GM12864 (cell line): Measurements from ENCODE around the gene PAPPA2.

Experiments
- DNase-seq: peaks from one replicate; pipeline ENCODE4 v3.0.0-alpha.2; 2011; ENCODE audit warnings: low read depth
- H3K4me3 ChIP-seq: 2 replicates; pipeline ENCODE4 v1.5.1; 2011; ENCODE audit warnings: mild to moderate bottlenecking, low read depth, low read length, control low read depth
- CTCF ChIP-seq: IDR thresholded peaks from 2 replicates; pipeline ENCODE4 v1.5.1; 2011; ENCODE audit warnings: low read depth, mild to moderate bottlenecking, moderate library complexity, low read length, control low read depth, inconsistent platforms; ENCODE audit errors: missing control alignments

PAPPA2 gene

GRCh38 chr1:176602388-176603004, 139.5 kb downstream of the PAPPA2 start:
- H3K4me3 ChIP-seq = no peak overlapping the region
- no peak for TF ChIP-seq CTCF
- no peak for DNase-seq

GRCh38 chr1:176603696-176604095, 140.7 kb downstream of the PAPPA2 start:
- H3K4me3 ChIP-seq = no peak overlapping the region
- TF ChIP-seq CTCF = no peak

GRCh38 chr1:176604461-176604860, 141.5 kb downstream of the PAPPA2 start:
- H3K4me3 ChIP-seq = no peak overlapping the region
- TF ChIP-seq CTCF = no peak
- no peak for DNase-seq

More at GRCh38 chr1:176603696-176604095, 140.7 kb downstream of the PAPPA2 start:
- no peak for DNase-seq

- no peak for DNase-seq
- no peak overlapping the region for H3K4me3 ChIP-seq
- TF ChIP-seq CTCF = no peak
Observed at GRCh38 chr1:176605176-176605575, 142.2 kb downstream of the PAPPA2 start.

- no peak for TF ChIP-seq CTCF
- DNase-seq = no peak
- H3K4me3 ChIP-seq = no peak overlapping the region
Observed at GRCh38 chr1:176609556-176610408, 146.8 kb downstream of the PAPPA2 start.

- DNase-seq = no peak
- TF ChIP-seq CTCF = no peak
- H3K4me3 ChIP-seq = no peak overlapping the region
Observed at GRCh38 chr1:176612791-176613190, 149.8 kb downstream of the PAPPA2 start.
